NCI-H1436 (cell line): ENCODE results near the gene NPW.
A peak's percentile ranks its signal among the peaks of the same experiment; 100 is the strongest.

Source experiments
- DNase-seq: peaks from one replicate; lab custom pipeline; 2025; lab: John Stamatoyannopoulos, UW

NPW gene

DNA sequence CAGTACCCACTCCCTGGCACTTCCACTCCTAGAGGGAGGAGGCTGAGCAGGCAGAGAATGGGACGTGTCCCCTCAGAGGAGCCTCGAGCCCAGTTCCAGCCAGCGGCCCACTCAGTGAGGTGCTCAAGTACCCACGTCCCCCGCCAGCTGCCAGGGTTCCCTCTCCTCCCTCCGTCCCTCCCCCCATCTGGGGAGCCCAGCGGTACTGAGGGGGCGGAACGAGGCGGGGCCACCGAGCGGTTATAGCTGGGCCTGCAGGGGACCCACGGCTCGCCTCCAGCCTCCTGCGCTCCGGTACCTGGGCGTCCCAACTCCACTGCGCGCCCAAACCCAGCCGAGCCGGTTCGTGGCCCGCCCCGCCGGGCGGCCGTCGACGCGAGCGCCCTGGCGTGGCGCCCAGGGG, at the start of gene NPW:
TSS of gene NPW (plus strand) at position 268 of the 403 bp plus-strand sequence.
- DNase-seq, result peak; percentile 18

DNA sequence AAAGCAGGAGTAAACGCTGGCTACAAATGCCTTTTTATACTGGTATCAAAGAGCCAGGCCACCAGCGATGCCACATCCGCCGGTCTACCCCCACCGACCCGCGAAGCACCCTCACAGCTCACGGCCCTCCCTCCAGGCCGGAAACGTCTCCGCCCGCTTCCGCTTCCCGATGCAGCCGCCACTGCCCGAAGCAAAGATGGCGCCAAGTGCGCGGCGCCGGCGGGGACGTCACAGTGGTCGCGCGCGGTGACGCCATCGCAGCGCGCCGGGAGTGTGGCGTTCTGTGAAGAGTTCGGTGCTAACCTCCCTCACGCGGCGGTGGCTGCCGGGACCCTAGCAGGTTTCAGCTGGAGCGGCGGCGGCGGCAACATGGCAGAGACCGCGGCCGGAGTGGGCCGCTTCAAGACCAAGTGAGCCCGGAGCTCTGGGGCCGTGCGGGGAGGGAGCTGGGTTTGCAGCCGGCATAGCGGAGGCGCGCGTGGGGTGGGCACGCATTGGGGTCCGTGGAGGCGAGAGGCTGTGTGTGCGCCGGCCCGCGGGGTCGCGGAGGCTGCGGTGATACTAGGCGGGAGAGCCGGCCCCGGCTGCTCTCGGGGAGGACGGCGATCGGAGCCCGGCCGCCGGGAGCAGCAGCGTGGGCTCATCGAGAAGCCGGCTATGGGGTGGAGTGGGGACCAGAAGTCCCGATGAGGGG, 47.6 kb upstream of the NPW start, which contains the start of gene TBL3:
TSS of gene TBL3 (plus strand) at position 258 of the 694 bp plus-strand sequence. CDS start at position 370, 112 bp downstream.
- DNase-seq, result peak; percentile 86

DNA sequence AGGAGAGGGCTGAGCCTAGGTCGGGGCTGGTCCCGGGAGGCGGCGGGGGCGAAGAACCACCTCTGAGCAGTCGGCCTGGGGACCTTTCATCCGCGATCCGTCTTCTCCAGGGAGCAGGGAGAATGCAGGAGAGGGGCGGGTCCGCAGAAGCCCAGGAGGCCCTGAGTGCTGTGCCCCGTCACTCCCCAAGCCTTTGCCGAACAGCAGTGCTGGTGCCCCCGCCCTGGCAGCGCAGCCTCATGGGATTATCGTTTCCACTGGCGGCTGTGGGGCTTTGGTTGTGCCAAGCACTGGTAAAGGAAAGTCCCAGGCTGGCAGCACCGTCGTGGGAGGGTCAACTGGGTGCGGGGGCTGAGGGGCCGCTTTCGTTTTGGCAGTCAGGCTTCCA, 47.1 kb upstream of the NPW start:
- no peak for DNase-seq

DNA sequence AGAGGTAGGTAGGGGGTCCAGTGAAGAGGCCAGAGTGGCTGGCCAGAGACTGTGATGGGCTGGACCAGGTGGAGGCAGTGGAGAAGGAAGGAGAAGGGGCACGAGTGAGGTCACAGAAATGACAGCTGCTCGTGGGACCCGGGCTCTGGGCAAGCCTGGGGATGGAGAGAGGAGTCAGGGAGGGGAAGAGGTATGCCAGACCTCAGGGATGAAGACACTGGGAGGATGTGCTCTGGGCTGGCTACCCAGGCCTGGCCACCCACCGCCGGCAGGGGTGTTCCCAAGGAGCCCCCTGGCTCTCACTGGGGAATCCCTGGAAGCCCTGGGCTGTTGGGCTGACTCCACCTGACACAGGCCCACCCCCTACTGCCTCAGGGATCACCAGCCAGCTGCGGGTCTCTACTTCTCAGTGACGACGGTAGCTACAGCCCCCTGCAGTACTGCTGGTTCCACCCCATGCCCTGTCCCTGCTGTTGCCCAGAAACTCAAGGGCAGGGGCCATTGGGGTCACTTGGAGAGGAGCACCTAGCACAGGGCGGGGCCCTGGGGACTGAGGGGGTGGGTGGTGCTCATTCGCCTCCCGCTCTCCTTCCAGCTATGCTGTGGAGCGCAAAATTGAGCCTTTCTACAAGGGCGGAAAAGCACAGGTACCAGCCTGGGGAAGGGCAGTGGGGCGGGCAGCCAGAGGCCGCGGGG, 46.0 kb upstream of the NPW start:
- no peak for DNase-seq

DNA sequence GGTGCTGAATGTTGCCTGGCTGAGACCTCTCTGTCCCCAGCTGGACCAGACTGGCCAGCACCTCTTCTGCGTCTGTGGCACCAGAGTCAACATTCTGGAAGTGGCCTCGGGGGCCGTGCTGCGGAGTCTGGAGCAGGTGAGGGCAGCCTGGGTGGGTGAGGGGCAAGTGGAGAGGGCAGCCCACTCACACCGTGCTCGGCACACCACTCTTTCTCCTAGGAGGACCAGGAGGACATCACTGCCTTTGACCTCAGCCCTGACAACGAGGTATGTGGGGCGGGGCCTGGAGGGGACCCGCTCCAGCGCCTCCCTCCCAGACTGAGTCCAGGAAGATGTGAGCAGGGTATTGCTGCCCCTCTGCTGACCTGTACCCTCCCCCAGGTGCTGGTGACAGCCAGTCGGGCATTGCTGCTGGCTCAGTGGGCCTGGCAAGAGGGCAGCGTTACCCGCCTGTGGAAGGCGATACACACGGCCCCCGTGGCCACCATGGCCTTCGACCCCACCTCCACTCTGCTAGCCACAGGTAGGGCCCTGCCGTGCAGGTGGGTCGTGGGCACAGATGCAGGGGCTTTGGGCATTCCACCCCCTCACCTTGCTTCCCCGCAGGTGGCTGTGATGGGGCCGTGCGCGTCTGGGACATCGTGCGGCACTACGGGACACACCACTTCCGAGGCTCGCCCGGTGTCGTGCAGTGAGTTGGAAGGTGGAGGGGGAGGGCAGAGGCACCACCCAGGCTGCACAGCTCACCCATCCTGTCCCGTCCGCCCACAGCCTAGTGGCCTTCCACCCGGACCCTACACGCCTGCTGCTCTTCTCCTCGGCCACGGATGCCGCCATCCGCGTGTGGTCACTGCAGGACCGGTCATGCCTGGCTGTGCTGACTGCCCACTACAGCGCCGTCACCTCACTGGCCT, 45.2 kb upstream of the NPW start:
- no peak for DNase-seq

DNA sequence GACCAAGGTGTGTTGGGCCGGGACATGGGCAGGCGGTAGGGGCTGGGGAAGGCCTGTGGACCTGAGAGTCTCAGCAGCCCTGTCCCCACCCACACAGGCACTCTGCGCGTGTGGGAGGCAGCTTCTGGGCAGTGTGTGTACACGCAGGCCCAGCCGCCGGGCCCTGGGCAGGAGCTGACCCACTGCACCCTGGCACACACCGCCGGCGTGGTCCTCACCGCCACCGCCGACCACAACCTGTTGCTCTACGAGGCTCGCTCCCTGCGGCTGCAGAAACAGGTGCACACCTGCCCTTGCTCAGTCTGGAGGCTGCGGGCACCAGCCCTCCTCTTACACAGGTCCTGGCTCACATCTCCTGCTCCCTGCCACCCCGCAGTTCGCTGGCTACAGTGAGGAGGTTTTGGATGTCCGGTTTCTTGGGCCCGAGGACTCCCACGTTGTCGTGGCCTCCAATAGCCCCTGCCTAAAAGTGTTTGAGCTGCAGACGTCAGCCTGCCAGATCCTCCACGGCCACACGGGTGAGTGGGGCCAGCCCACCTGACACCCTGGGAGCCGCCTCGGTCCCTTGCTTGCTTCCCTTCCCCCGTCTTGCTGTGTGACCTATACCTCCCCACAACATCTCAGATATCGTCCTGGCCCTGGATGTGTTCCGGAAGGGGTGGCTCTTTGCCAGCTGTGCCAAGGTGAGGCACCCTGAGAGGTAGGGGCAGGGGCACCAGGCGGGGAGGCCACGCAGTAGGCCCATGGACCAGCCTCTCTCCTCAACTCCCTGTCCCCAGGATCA, 44.0 kb upstream of the NPW start:
- DNase-seq, result no peak

DNA sequence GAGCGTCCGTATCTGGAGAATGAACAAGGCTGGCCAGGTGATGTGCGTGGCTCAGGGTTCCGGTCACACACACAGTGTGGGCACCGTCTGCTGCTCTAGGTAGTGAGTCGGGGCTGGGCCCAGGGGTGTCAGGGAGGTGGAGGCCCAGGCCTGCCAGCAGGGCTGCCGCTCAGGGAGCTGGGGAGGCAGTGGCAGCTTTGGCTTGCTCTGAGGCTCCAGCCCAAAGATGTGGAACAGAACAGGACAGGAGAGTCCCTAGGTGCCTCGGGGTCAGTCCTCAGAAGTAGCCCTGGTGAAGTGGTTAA, 43.4 kb upstream of the NPW start:
- DNase-seq, result no peak

DNA sequence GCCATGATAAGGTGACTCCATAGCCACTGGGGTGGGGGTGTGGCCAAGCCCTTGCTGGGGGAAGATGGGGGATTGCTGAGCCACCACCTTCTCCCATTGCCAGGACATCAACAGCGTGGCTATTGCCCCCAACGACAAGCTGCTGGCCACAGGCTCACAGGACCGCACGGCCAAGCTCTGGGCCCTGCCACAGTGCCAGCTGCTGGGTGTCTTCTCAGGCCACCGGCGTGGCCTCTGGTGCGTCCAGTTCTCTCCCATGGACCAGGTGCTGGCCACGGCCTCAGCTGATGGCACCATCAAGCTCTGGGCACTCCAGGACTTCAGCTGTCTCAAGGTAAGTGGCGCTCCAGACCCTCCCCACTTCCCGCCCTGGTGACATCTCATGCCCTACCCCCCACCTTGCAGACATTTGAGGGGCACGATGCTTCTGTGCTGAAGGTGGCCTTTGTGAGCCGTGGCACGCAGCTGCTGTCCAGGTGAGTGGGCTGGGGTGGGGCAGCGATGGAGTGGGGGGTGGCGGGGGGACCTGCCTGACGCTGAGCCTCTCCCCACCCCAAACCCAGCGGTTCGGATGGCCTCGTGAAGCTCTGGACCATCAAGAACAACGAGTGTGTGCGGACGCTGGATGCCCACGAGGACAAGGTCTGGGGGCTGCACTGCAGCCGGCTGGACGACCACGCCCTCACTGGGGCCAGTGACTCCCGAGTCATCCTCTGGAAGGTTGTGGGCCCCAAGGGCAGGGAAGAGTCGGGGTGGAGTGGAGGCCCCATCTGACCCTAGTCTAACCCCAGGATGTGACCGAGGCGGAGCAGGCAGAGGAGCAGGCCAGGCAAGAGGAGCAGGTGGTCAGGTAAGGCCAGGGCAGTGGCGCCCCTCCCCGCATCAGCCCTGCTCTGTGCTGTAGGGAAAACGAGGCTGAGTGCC, 42.4 kb upstream of the NPW start:
- no peak for DNase-seq

DNA sequence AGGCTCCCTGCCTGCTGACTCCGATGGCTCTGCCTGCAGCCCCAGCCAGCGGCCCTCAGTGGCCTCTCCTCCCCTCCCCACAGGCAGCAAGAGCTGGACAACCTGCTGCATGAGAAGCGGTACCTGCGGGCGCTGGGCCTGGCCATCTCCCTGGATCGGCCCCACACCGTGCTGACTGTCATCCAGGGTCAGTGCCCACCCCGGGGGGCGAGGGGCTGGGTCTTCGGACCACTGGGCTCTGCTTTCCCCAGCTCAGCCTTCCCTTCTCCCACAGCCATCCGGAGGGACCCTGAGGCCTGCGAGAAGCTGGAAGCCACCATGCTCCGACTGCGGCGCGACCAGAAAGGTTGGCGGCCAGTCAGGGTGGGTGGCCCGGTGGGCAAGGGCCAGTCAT, 41.7 kb upstream of the NPW start:
- DNase-seq, result no peak

DNA sequence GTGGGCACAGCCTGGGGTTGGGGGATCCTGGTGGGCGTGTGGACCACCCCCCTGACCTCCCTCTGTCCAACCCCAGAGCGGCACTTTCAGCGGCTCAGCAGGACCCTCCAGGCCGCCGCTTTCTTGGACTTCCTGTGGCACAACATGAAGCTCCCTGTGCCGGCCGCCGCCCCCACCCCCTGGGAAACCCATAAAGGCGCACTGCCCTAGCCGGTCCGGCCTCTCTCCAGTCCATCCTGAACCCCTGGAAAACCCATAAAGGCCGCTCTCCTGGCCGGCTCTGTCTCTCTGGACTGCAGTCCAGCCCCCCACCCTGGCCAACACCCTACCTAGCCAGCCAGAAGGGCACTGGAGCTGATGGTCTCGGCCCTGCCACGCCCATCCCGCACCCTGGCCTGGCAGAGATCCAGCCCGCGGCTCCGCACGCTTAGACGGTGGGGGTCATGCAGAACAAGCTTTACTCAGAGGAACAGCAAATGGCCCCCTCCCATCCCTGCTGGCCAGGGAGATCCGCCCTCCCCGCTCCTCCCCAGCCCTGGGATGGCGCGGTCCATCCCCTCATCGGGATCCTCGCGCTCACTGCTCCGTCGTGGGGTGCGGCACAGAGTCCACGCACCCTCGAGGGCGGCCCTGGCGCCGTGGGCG, 41.0 kb upstream of the NPW start:
- no peak for DNase-seq

DNA sequence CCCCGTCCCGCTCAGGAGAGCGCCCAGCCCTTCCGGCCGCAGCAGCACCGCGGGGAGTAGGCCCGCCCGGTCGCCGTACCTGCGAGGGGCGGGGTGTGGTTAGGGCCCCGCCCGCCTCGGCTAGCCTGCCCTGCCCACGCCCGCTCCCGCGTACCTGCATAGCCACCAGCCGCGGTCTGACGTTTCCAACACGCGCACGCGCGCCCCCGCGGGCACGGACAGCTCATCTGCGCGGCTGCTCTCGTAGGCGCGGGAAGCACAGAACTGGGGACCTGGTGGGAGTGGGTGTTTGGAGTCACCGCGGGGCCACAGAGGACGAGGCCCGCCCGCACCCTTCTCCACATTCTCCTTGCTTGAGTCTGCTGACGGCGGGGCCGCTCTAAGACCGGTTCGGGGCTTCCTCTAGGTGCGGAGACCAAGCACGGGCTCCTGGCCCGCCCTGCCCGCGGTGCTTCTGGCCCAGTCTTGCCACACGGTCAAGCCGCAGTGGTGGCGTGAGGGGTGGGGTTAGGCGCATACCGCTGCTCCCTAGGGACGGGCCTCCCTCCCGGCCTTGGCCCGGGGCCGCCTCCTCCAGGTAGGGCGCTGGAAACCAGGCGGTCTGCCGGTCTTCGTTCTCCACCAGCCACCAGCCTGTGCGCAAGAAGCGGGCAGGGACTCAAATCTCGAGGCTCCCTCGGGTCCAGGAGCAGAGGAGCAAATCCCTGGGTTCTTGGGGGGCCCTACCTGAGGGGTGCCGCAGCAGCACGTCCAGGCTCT, 40.1 kb upstream of the NPW start:
- DNase-seq, result peak; percentile 25

DNA sequence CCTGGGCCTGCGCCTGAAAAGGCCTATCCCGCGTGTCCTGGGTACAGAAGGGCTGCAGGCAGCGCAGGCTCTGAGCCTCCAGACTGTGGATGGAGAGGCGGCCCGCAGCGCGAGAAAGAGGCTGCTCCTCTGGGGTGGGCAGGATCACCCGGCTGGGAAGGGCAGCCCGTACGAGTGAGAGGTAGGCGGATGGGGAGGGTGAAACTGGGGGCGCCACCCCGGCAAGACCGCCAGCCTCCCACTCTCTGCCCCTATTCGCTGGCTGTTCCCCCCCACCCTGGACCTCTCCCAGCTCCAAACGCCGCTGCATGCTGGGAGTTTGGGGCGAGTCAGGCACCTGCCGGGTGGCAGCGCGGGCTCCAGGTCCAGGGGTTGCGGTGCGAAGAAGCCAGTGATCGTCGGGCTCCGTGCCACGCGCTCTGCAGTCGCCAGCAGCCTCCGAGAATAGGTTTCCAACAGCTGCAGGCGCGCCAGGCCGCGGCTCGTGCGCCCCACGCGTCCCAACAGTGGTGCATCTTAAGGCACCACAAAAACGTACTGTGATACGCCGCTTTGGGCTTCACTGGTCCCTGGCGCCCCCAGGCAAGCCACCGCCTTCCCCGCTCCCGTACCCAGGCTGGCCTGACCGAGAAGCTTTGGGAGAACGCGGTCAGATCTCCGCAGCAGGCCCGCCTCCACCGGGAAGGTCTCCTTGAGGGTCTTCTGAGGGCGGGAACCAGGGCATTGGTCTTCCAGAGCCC, 39.4 kb upstream of the NPW start:
- DNase-seq, result no peak

DNA sequence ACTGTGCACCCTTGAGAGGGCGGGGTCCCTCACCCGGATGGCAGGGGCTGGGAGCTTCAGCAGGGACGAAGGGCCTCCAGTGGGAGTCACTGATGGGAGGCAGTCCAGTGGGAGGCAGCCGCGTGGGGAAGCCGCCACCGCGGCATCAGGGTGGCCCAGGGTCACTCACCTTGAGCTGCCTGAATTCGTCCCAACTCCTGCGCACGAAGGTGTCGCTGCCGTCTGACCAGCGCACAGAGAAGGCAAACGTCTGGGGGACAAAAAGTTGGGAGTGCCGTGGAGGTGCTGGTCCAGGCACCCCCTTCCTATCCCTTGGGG, 38.9 kb upstream of the NPW start:
- no peak for DNase-seq

DNA sequence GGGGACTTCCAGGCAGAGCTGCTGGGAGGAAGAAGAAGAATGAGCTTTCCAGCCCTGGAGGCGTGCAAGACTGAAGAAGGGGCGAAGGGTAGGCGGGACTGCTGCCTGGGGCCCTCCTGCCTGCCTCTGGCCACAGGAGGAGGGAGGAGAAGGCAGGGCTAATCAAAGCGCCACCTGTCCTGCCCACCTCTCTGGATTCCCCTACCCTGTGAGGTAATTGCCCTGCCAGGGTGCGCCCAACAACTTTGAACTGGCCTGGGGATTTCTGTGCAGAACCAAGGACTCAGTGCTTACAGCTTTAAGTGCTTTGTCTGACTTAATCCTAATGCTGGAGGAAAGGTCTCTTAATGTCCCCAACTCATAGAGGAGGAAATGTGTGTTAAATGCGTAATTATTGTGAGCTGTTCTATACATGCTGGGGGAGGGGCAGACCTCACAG, 38.2 kb upstream of the NPW start, which contains the start of gene NOXO1:
TSS of gene NOXO1 (minus strand) at position 72 of the 439 bp plus-strand sequence. CDS start 290 bp downstream, outside the sequence.
- DNase-seq, result no peak

DNA sequence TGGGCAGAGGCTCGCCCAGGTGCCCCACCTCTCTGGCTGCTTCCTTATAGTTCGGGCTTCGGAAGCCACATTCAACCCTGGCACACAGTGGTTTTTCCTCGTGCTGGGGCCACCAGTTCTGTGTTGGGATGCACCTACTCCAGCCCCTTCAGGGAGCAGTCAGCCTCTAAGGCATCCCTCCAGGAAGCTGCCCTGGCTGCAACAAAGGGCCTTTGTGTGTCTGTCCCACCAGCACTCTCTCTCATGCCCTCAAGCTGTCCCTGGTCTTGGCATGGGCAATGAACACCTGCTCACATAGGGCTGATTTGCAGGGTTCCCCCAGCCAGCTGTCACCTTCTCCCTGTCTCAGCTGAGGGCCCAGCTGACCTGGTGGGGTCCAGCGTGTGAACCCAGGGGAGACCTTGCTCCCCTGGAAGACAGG, 37.6 kb upstream of the NPW start:
- no peak for DNase-seq

DNA sequence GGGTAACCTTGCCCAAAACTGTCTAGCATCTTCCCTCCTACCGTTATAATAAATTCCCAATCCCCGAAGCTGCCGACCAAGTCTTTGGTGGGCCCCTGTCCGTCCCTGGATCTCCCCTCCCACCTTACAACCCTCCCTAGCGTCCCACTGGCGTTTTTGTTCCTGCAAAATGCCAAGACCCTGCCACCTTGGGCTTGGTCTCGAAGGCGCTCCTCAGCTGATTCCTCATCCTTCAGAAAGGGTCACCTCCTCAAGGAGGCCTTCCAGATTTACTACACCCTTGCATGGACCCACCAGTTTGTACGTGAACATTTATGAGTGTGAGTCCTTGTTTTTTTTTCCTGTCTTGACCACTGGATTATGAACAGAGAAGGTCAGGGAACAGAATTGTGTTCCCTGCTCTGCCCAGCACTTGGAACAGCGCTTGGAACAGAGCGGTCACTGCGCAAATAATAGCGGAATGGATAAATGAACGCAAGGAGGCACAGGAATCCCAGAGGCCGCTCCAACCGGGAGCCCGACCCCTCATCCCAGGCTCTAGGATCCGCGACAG, 36.5 kb upstream of the NPW start:
- DNase-seq, result no peak

DNA sequence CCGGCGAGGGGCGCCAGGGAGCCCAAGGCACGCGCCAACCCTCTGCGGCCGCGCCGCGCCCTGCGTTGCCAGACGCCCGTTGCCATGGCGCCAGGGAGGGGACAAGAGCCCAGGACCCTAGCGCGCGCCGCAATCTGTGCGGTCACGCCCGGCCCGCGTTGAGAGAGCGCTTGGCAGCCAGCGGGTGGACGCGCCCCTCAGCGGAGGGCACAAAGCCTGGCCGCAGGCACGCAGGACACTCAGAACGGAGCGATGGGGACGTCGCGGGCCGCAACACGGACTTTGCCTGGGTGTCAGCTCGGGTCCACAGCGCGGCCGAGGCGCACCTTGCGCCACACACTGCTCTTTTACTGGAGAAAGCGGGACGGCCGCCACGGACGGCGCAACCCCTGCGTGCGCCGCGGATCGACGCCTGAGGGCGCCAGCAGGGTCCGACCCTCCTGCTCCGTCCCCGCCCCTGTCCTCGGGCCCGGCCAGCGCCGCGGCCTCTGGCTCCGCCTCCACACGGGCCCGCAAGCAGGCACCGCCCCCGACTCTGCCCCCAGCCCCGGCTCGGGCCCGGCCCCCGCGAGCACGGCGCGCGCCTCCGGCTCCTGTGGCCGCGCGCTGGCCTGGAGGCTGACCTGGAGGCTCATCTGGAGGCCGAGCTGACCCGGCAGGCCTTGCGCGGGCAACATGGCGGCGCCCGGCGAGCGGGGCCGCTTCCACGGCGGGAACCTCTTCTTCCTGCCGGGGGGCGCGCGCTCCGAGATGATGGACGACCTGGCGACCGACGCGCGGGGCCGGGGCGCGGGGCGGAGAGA, 35.8 kb upstream of the NPW start, which contains the start of gene GFER:
TSS of gene GFER (plus strand) at position 650 of the 803 bp plus-strand sequence. CDS start at position 676, 26 bp downstream.
- peak; percentile 73 for DNase-seq
